Measurements from ENCODE around the gene TBC1D19.

DNA sequence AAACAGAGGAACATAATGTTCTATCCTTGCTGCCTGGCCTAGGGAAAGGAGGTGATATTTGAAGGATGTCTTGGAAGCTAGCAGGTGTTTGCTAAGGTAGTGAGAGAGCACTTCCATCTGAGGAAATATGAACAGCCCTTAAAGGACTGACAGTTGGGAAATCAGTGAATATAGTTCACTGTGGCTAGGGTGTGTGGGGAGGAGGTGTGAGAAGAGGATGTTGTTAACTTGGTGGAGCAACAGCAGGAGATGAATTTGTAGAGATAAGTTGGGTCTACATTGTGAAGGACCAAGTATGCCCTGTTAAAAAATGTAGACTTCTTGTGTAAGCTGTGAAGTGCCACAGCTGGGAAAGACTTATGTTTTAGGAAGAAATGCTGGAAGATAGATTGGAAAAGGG is 25.5 kb downstream of the TBC1D19 start:
- TF ChIP-seq, protein P1, sequence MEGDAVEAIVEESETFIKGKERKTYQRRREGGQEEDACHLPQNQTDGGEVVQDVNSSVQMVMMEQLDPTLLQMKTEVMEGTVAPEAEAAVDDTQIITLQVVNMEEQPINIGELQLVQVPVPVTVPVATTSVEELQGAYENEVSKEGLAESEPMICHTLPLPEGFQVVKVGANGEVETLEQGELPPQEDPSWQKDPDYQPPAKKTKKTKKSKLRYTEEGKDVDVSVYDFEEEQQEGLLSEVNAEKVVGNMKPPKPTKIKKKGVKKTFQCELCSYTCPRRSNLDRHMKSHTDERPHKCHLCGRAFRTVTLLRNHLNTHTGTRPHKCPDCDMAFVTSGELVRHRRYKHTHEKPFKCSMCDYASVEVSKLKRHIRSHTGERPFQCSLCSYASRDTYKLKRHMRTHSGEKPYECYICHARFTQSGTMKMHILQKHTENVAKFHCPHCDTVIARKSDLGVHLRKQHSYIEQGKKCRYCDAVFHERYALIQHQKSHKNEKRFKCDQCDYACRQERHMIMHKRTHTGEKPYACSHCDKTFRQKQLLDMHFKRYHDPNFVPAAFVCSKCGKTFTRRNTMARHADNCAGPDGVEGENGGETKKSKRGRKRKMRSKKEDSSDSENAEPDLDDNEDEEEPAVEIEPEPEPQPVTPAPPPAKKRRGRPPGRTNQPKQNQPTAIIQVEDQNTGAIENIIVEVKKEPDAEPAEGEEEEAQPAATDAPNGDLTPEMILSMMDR (IDR thresholded peaks at IDR 0.05; ENCODE audit: low read depth, low read length): no peak
- TF ChIP-seq EZH2phosphoT487 (IDR thresholded peaks at IDR 0.05; ENCODE audit: low read depth): no peak

Measured in OCI-LY3 (cell line).